Body of pancreas (tissue), 4 donors: Measurements from ENCODE around the gene PKNOX2. TPM values are rescaled to one million over a fixed set of nuclear protein-coding genes. Genes with fewer than 3 reads are reported as not detected.

Experiments
- ATAC-seq: fragments of 150-250 bp; one replicate; pipeline ENCODE4 v1.9.1; 2016
- DNase-seq, 4 donors: peaks; one replicate each; pipeline ENCODE4 v3.0.0-alpha.2; 2019
- H3K27ac ChIP-seq, 4 donors: fragments of 200-600 bp; sonication (generic); 1 replicate in 3 of 4; 2 replicates in 1 of 4; pipeline versions ENCODE4 v1.5.1 to v1.6.1; 2016 to 2019; ENCODE audit warnings: mild to moderate bottlenecking in 1 of 4, mixed read lengths in 1 of 4, moderate library complexity in 1 of 4
- H3K27me3 ChIP-seq, 2 donors: fragments of 200-600 bp; sonication (generic); one replicate each; pipeline ENCODE4 v1.6.0; 2016; ENCODE audit warnings: mild to moderate bottlenecking in 1 of 2
- H3K36me3 ChIP-seq, 2 donors: fragments of 200-600 bp; sonication (generic); replicated peaks in 1 of 2; 2 replicates each; pipeline ENCODE4 v1.5.1; 2016; ENCODE audit warnings: low read depth in 2 of 2; ENCODE audit not compliant: insufficient read depth in 1 of 2
- H3K4me1 ChIP-seq: fragments of 200-600 bp; sonication (generic); one replicate; pipeline ENCODE4 v1.6.0; 2016
- H3K4me3 ChIP-seq, 2 donors: fragments of 200-600 bp; sonication (generic); 1 replicate in 1 of 2; 2 replicates in 1 of 2; pipeline ENCODE4 v1.5.1; 2016 to 2019
- H3K9me3 ChIP-seq, 3 donors: fragments of 200-600 bp; sonication (generic); 1 replicate in 2 of 3; 2 replicates in 1 of 3; pipeline ENCODE4 v1.5.1; 2016
- CTCF ChIP-seq, 7 experiments: fragments of 450-650 bp in 4 of 7; fragments of 200-600 bp in 3 of 7; sonication (generic) in 3 of 7; IDR thresholded peaks; one replicate each; pipeline ENCODE4 v1.5.1; 2016 to 2019; ENCODE audit warnings: antibody characterized with exemption in 7 of 7
- POLR2A ChIP-seq, 3 donors: fragments of 450-650 bp; IDR thresholded peaks; one replicate each; pipeline ENCODE4 v1.6.1; 2016; ENCODE audit warnings: antibody characterized with exemption in 3 of 3, mild to moderate bottlenecking in 2 of 3
- WGBS, 2 donors: methylation state at CpG; one replicate each; pipeline ENCODE4 v1.1.5; 2017; 5-methylcytosine and 5-hydroxymethylcytosine counted together
- intact Hi-C: fragments of 100-400 bp; cut with DNase I; formaldehyde crosslinking; loops from one replicate; pipeline ENCODE4 v1.15.1; 2023
- total RNA-seq, 2 donors: library from RNA; depleted of rRNA; stranded (reverse); fragments of >200 nt; gene quantifications; one replicate each; pipeline ENCODE4 v1.1.0, GENCODE V29; 2016

The PKNOX2 gene
- total RNA-seq, 2 donors from 2014 or later, result 4.2 to 4.9 TPM

DNA sequence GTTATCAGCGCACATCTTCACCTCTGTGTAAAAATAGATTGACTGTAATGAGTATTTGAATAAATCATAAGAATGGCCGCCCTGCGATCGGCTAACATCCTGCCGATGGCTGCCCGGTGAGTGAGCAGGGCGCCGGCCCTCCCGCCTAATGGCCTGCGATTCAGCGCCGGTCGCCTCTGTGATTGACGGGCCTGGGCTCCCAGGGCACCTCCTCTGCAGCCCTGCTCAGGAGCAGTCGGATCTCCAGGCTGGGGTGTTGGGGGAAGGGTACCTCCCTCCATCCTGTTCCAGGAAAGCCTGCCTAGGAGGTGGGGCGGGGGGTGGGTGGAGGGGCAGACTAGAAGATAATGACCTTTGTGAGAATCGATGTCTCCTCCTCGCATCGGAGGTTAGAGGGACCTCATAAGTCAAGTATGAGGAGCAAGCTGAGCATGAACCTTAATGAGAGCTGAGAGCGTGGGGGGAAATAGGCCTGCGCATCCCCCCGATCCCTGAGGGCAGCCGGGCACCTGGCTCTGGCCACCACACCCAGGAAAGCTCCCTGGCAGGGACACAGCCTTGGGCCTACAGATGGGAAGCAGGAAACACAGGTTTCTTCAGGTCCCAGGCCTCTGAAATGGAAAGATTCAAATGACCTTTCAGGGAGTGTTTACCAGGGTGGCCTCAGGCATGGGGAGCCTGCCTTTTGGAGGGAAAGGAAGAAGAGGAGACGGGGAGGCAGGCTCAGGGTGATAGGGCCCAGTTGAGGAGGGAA is 71.7 kb downstream of the PKNOX2 start:
- H3K36me3 ChIP-seq, result no peaks in the 10 kb centered on the region
- 69 to 94% methylated on average over 22 to 24 of the region's 24 CpGs for WGBS, 2 donors
- ATAC-seq (no peak), DNase-seq (no peak)
- H3K9me3 ChIP-seq, result no peaks in the 10 kb centered on the region
- intact Hi-C loops, result no loop called here
- H3K27me3 ChIP-seq, result no peaks in the 10 kb centered on the region
- TF ChIP-seq POLR2A (IDR thresholded peaks at IDR 0.05) (no peak), CTCF (IDR thresholded peaks at IDR 0.05) (no peak)
- no peak overlapping the region for H3K27ac ChIP-seq
- H3K4me3 ChIP-seq, result no peak overlapping the region
- H3K4me1 ChIP-seq, result no peaks in the 10 kb centered on the region

DNA sequence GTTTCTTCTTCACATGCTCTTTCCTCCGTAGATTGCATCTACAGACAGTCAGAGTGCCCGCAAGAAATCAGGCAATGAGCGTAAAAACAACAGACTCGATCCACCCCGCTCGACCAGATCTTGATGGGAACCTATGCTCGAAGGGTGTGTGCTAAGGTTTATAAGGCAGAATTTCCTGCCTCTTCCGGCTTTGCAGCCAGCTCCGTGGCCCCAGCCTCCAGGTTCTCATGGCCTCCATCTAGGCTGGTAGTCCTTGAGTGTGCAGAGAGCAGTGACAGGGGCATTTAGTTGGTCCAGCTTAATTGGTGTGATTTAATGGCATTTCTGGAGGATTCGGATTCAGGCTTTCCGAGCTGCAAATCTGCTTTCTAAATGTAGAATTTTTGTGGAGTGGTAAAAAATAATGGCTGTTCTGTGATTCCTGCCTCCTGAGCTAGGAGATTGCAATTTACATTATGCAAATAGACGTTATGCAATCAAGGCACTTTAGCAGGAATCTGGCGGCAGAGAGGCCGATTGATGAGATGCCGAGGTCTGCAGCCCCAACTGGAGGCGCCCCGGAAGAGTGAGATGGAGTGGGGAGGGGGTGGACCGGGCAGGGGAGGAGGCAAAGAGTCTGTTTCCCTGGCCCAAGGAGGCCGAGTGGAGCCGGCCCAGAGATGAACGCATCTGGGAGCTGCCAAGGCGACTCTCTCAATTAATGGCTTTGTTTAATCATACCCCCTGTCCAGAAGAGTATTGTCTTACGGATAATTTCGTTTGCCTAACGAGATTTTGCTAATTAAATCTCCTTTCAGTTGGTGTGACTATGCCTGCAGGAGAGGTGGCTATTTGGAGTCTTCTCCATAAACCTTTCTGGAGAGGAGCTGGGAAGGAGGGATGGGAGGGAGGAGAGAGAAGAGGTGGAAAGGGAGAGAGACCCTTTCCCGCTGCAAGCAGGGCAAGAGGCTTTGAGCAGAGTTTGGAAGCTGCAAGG is 75.3 kb downstream of the PKNOX2 start:
- Histone ChIP-seq H3K9me3 (no peaks in the 10 kb centered on the region), H3K4me1 (no peaks in the 10 kb centered on the region), H3K27me3 (no peaks in the 10 kb centered on the region), H3K4me3 (no peak overlapping the region), H3K27ac (no peak overlapping the region), H3K36me3 (no peaks in the 10 kb centered on the region)
- DNase-seq, result no peak
- WGBS, 2 donors, result 80 to 90% methylated on average over 26 of the region's 26 CpGs
- intact Hi-C loops, result no loop called here
- TF ChIP-seq CTCF (IDR thresholded peaks at IDR 0.05) (no peak), POLR2A (IDR thresholded peaks at IDR 0.05) (no peak)
- no peak for ATAC-seq

DNA sequence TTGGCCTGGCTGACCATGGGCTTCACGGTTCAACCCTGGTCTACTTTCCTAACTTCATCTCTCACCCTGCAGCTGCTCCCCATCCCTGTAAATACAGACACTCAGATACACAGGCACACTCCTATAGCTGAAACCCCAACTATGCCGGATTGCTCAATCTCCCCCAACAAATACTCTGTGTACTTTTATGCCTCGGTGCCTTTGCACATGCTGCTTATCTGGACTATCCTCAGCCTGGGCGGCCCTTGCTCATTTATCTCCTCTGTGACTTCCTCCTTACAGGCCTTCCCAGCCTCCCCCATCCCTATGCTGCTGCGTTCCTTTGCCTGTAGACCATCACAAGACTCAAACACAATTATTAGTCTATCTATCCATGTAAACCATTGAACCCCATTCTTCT is 76.6 kb downstream of the PKNOX2 start:
- intact Hi-C loops, result no loop called here
- Histone ChIP-seq H3K4me1 (no peaks in the 10 kb centered on the region), H3K4me3 (no peak overlapping the region), H3K9me3 (no peaks in the 10 kb centered on the region), H3K36me3 (no peaks in the 10 kb centered on the region), H3K27me3 (no peaks in the 10 kb centered on the region), H3K27ac (no peak overlapping the region)
- DNase-seq, result no peak
- TF ChIP-seq CTCF (IDR thresholded peaks at IDR 0.05), result no peak
- no peak for ATAC-seq
- WGBS, 2 donors, result 90 to 95% methylated on average over 5 of the region's 5 CpGs

DNA sequence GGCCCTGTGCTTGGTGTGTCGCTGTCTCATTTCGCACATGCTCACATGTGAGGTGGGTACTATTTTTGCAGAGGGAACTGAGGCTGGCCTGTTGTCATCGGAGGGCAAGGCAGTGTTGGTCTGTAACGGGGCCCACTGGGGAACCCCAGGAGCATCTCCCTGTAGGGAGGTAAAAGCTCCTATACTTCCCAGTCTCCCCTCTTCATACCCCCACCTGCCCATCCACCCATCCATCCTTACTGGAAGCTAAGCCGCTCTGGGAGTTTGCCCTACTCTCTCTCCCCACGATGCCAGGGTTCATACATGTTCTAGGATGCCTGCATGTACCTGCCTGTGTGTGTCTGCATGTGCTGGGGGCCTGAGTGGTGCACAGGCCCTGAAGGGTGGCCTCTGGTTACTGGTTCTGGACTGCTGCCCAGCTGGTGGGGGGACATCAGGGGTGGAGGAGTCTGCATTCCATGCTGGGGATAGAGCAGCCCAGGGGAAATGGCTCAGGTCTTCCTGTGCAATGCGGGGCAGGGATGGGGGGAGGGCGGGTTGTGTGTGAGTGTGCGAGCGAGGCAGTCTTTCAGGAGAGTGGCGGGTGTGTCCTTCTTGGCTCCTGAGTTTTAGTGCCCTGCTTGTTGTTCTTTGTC is 77.7 kb downstream of the PKNOX2 start:
- Histone ChIP-seq H3K27ac (no peak overlapping the region), H3K4me1 (no peaks in the 10 kb centered on the region), H3K9me3 (no peaks in the 10 kb centered on the region), H3K4me3 (no peak overlapping the region), H3K27me3 (no peaks in the 10 kb centered on the region), H3K36me3 (no peaks in the 10 kb centered on the region)
- WGBS, 2 donors, result 93 to 95% methylated on average over 11 of the region's 11 CpGs
- intact Hi-C loops, result no loop called here
- ATAC-seq, result no peak
- no peak for DNase-seq
- no peak for TF ChIP-seq POLR2A (IDR thresholded peaks at IDR 0.05)
- TF ChIP-seq CTCF (IDR thresholded peaks at IDR 0.05), result no peak
